HG02884 (cell line): ENCODE measurements around the gene PXYLP1.
A peak's percentile ranks its signal among the peaks of the same experiment; 100 is the strongest.
"Not testable (repeated sequence)": the region's sequence is repeated elsewhere in the genome, so short reads cannot be mapped to it uniquely, and the experiment has no call there.

Source experiments
- ATAC-seq: cut with Tn5 transposase; IDR thresholded peaks from one replicate; pipeline ENCODE4 v1.9.1; 2021; ENCODE audit warnings: mild to moderate bottlenecking, moderate library complexity; ENCODE audit not compliant: unreplicated experiment

Gene PXYLP1

GRCh38 chr3:141291559-141292355 is 60.1 kb downstream of the PXYLP1 start:
- ATAC-seq: no peak

- ATAC-seq: no peak
Observed at GRCh38 chr3:141292356-141293058, 60.9 kb downstream of the PXYLP1 start.

- ATAC-seq: no peak
Observed at GRCh38 chr3:141294301-141294700, 62.7 kb downstream of the PXYLP1 start.

- no peak for ATAC-seq
Observed at GRCh38 chr3:141294848-141295247, 63.2 kb downstream of the PXYLP1 start.

GRCh38 chr3:141300426-141300825 is 68.8 kb downstream of the PXYLP1 start:
- not testable (repeated sequence) for ATAC-seq

GRCh38 chr3:141302364-141303141 is 70.9 kb downstream of the PXYLP1 start:
- ATAC-seq: no peak

- ATAC-seq: no peak
Observed at GRCh38 chr3:141303481-141304223, 72.0 kb downstream of the PXYLP1 start.

- ATAC-seq: no peak
Observed at GRCh38 chr3:141305436-141305835, 73.8 kb downstream of the PXYLP1 start.

- ATAC-seq: no peak
Observed at GRCh38 chr3:141306276-141306675, 74.7 kb downstream of the PXYLP1 start.

GRCh38 chr3:141306922-141307321 is 75.3 kb downstream of the PXYLP1 start:
- no peak for ATAC-seq

- no peak for ATAC-seq
Observed at GRCh38 chr3:141307351-141308059, 75.9 kb downstream of the PXYLP1 start.

GRCh38 chr3:141308588-141309218 is 77.1 kb downstream of the PXYLP1 start:
- ATAC-seq: no peak

- ATAC-seq: no peak
Observed at GRCh38 chr3:141311170-141311495, 79.5 kb downstream of the PXYLP1 start.

- ATAC-seq: peak; percentile 98
Observed at GRCh38 chr3:141311496-141312353, 80.1 kb downstream of the PXYLP1 start.

GRCh38 chr3:141312354-141313092 is 80.9 kb downstream of the PXYLP1 start:
- ATAC-seq: no peak

- no peak for ATAC-seq
Observed at GRCh38 chr3:141313093-141313683, 81.6 kb downstream of the PXYLP1 start.

GRCh38 chr3:141314415-141314814 is 82.8 kb downstream of the PXYLP1 start:
- ATAC-seq: not testable (repeated sequence)

GRCh38 chr3:141316851-141317250 is 85.2 kb downstream of the PXYLP1 start:
- ATAC-seq: no peak
